Activated CD4-positive, alpha-beta T cell treated with anti-CD3 and anti-CD28 coated beads, Interleukin-2, amount 50 U/mL, for 24 hours (primary cell): ENCODE results near the gene TMEM108.

Experiments used
- DNase-seq, 2 donors: peaks; one replicate each; pipeline ENCODE4 v3.0.0-alpha.2; 2020; ENCODE audit warnings: low read depth in 1 of 2, low spot score in 1 of 2

Gene TMEM108

DNA sequence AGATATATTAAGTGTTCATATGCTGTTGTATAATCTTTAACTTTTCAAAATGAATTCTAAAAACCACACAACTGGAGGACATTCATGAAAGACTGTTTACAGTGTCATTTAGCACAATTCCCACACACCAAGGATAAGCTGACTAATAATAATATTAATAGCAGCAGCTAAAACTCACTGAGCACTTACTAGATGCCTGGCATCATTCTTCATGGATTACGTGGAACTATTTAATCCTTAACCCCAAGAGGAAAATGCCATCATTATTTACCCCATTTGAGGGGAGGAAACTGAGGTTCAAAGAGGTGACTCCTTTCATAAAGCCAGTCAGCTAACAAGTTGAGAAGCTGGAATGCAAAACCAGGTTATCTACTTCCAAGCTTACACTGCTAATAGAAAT lies 77.0 kb downstream of the TMEM108 start:
- no peak for DNase-seq

DNA sequence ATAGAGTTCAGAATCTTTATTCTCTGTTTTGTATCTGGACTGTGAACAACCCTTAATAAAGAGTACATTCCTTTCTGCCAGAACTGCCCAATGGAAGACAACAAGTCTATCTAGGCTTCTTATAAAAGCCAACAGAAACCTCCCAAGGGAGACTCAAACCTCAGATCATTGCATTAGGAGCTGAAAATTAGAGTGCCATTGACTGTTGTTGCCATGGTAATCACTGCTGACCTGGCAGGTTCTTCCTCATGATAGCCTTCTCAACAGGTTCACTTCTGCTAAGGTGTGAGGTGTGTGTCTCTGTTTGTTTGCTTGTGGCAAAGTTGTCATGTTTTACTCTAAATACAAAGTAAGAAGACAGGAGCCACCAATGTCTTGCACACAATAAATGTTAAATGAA lies 79.2 kb downstream of the TMEM108 start:
- no peak for DNase-seq

DNA sequence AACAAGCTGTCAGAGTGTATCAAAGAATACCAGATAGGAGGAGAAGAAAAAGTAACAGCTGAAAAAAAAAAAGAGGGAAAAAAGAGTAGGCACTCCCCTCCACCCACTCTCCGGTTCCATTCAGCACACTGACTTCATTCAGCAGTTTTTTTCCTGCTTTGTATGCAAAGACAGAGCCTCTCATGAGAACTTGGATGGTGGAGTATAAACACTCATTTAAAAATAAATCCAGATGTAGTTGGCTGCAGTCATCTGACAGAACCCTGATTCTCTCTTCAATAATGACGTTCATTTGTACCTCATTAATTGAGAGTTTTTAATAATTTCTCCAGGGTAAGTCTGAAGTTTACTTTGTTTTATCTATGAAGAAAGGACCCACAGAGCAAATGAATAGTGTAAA lies 81.0 kb downstream of the TMEM108 start:
- no peak for DNase-seq

GRCh38 chr3:133121450-133121849 lies 83.3 kb downstream of the TMEM108 start:
- DNase-seq: no peak

- no peak for DNase-seq
Measured at GRCh38 chr3:133123636-133124035, 85.4 kb downstream of the TMEM108 start.

DNA sequence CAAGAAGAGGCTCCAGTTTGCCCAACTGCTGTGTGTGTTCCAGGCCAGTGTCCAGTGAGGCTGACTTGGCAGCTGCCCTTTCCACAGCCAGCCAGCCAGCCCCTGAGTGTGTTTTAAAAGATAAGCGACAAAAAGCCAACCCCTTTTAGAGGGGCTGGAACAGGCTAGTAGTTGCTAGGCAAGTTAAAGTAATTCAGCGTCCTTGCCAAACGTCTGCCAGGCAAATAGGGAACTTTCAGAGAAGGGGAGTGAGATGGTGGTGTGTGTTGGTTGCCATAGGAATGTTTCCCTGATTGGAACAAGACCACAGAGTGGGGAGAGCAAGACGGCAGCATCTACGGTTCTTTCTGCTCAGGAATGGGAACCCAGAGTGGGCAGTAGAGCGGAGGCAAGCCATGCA lies 86.3 kb downstream of the TMEM108 start:
- DNase-seq: no peak

DNA sequence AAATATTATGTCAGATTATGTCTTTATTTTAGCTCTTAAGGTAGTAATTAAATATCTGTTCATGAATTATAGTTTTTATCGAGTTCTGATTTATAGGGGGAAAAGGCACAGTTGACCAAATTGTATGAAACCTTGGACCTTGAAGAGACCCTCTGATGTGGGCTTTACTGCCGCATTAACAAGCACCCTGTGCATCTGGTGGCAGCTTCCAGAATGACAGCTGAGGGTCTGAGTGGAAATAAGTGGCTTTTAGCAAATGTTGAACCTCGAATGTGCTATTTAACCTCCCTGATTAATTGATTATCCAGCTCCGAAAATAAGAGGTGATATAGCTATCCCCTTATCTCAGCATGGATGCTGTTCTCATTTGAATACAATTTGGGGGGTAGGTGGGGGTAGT lies 87.0 kb downstream of the TMEM108 start:
- no peak for DNase-seq

DNA sequence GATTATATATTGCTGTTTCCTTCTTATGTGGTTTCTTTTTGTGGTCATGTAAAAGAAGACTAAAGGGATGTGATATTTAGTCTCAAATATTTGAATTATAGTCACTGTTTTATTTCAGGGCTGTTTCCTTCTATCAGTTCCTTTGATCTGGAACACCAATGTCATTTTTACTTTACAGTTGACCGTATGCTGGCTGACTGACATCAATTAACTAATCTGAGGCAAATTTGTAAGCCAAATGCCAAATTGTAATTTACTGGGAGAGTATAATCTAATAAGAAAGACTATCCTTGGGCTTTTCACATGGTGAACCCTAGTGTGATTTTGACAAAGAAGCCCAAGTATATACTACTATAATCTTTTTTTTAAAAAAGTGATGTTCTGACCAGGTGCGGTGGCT lies 87.6 kb downstream of the TMEM108 start:
- DNase-seq: no peak

- DNase-seq: no peak
Measured at GRCh38 chr3:133127381-133127780, 89.2 kb downstream of the TMEM108 start.

GRCh38 chr3:133130168-133130567 lies 92.0 kb downstream of the TMEM108 start:
- no peak for DNase-seq

GRCh38 chr3:133135306-133135705 lies 97.1 kb downstream of the TMEM108 start:
- DNase-seq: no peak

GRCh38 chr3:133136114-133137041 lies 98.2 kb downstream of the TMEM108 start:
- DNase-seq: no peak

GRCh38 chr3:133137042-133137996 lies 99.1 kb downstream of the TMEM108 start:
- DNase-seq: no peak

- no peak for DNase-seq
Measured at GRCh38 chr3:133138017-133138416, 99.8 kb downstream of the TMEM108 start.

DNA sequence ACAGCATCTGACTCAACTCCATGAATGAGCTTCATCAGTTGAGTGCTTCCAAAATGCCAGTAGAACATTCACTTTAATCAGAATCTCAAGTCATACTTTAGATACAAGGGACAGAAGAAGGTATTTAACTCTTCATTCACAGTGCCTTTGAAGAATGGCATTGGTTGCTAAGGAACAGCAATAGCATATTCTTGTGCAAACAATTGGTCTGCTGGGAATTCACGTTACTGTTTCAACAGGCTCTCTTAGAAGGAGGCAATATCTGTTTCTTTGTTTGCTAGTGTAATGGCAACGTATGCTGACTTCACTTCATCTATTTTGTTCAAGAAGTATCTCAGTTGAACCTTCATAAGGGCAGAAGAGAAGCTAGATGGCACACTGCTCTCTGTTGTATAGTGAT lies 113.9 kb downstream of the TMEM108 start:
- DNase-seq: no peak

DNA sequence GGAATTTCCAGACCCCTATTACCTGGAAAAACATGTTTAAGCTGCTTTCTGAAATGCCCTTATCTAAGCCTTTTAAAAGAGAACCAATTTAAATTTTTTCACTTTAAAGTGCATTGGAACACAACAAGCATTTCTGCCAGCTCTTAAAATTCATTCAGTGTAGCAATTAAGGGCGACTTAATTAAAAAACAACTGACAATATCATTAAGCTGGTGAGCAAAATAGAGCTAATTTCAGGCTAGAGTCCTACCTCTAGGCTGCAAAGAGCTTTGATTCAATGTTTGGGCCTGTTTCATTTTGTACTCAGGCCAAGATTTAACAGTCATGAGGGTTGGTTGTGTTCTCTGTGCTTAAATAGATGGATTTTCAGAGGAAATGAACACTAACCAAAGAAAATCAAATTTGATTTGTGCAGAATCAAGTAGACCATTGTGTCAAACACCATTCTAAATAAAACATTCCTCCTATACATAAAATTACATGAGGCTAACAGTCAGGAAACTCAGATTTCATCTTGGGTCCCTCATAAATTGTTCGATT lies 114.6 kb downstream of the TMEM108 start:
- no peak for DNase-seq

GRCh38 chr3:133153382-133153781 lies 115.2 kb downstream of the TMEM108 start:
- DNase-seq: no peak

DNA sequence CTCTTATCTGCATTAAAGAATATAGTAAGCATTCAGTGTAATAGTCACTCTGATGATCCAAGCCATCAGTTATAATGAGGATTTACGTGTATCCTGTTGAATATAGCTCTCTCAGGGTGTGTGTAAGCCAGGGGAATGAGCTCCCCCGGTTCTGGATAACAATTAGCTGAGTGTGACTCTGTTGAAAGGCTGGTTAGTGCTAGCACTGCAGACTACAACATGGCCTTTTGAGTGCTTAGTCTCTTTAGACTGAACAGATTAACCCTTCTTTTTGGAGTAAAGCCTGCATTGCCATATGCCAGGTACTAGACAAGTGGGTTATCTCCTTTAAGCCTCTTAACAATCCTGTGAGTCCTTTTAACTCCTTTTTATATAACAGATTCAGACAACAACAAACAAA lies 119.5 kb downstream of the TMEM108 start:
- DNase-seq: no peak

DNA sequence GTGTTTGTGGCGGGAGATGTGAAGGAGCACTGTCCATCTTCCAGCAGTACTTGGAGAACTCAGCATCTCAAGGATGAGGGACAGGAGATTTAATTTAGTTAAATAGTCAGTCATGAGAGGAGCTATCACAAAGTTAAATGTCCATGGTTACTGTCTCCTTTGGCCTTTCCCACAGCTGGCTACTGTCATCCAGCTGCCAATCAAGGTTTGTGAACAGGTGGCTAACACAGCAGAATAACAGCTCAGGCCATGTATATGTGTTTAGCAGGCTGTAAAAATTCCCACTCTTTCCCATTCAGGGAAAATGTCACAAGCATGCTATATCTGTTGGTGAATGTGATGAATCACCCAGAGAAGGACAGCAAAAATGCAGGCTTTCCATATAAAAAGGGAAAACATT lies 120.5 kb downstream of the TMEM108 start:
- no peak for DNase-seq

GRCh38 chr3:133159498-133160475 lies 121.6 kb downstream of the TMEM108 start:
- DNase-seq: no peak
